ENCODE measurements around the gene GABRB1.

Gene GABRB1

DNA sequence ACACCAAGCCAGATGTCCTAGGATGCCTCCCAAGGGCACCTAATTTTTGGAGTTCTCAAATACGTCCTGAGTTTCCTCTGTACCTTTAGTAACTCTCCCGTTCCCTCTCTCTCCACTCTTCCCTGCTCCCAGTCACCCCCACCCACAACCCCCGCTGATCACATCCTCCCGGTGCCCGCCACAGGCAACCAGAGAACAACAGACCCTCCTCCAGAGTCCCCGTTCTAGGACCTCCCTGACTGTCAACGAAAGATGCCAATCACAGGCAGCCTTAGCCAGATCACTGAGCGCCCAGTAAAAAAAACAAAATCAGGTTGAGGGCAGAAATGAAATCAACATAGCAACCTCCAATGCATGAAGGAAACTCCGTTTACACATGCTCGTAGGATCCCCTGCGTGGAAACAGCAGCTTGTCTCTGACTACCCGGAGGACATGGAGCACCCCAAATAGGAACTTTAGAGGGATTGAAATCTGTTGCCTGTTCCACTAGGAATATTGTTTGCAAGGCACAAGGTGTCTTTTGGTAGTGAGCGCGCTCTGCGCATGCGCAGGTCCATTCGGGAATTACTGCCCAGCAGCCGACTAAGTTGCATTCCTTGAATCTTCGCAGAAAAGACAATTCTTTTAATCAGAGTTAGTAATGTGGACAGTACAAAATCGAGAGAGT is at the start of gene GABRB1:
Gene GABRB1, plus strand, starts transcription at position 557 of the 668 bp plus-strand sequence.
- no peak for DNase-seq

DNA sequence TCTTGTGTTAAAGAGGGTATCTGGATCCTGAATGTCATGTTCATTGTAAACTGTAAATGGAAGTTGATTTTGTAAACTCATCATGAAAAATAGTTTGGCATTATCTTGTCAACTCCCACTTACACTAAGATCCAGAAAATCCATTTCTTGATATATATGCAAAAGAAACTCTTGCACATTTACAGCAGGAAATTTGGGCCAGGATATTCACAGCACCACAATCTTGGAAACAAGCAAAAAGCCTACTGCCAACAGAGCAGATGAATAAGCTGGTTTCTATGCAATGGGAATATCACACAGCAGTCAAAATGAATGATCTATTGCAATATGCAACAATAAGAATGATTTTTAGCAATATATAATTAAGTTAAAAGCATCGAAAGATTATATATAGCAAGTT is 46.6 kb upstream of the GABRB1 start:
- DNase-seq, result no peak

- no peak for DNase-seq
These were observed 44.3 kb upstream of the GABRB1 start for GRCh38 chr4:46986922-46987638.

- no peak for DNase-seq
These were observed 39.0 kb upstream of the GABRB1 start for GRCh38 chr4:46992338-46992737.

DNA sequence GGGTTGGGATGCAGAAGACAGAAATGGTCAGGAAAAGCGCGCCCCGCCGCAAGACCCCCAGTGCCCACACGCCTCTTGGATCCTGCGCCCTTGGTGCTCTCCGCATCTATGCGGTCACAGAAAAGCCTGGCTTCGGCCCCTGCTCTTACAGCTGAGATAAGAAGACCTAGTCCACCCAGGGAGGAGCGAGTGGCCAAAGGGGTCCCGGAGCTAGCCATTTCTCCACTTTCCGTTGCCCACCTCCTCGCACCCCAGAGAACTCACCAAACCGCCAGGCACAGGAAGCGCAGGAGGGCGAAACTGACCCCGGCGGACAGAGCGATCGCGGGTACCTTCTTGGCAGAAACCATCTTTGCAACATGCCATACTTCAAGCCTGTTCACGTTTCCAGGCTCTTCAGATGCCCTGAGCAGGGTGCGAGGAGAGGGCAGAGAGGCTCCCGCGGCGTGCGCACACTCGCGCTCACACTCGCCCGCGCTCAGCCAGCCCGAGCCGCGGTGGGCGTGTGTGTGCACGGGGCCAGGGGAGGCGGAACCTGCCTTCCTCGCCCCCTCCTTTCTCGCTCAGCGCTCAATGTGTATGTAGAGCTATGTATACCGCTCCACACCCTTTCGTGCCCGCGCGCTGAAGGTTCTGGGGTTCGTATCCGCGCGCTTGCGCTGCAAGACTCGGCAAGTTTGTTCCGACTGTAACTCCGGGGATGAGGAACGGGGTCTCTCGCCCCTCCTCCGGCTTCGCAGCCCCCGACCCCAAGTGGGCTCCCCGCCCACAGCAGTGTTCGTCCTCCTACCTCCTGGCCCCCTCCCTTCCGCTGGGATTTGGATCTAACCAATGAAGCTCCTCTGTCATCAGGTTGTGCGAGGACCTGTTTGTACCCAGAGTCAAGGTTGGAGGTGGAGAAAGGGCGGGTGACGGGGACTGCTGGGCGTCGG is 38.0 kb upstream of the GABRB1 start, which contains the start of gene GABRA4:
Gene GABRA4, minus strand, starts transcription at position 507 of the 932 bp plus-strand sequence. Its CDS starts 157 bp downstream, at position 350.
- DNase-seq, result no peak

GRCh38 chr4:46994007-46994405 is 37.4 kb upstream of the GABRB1 start:
- DNase-seq, result no peak

GRCh38 chr4:46999566-46999965 is 31.8 kb upstream of the GABRB1 start:
- no peak for DNase-seq

- DNase-seq, result no peak
These were observed 31.0 kb upstream of the GABRB1 start for GRCh38 chr4:47000406-47000805.

GRCh38 chr4:47002580-47002979 is 28.8 kb upstream of the GABRB1 start:
- DNase-seq, result no peak

DNA sequence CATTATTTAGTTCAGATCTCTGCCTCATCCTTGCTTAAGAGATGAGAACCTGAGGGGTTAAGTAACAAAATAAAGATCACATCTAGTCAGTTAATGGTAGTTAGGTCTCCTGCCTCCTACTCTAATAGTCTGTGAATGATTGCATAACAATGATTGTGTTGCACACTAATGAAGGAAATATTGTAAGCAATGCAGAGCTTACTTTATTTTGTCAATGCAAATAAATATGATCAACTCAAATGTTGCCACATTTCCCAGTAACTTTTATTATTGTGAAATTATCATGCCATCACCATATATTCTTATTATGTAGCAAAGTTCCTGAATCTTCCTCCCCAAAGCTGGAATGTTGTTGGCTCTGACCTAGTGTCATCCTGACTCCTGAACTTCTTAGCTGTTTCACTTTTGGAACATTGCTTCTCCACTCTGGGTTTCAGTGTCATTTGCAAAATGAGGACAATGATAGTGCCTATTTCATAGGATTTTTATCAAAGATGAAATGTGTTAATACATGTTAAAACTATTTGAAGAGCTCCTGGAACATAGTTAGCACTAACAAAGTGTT is 20.9 kb upstream of the GABRB1 start:
- no peak for DNase-seq

- DNase-seq, result no peak
These were observed 20.4 kb upstream of the GABRB1 start for GRCh38 chr4:47010912-47011446.

DNA sequence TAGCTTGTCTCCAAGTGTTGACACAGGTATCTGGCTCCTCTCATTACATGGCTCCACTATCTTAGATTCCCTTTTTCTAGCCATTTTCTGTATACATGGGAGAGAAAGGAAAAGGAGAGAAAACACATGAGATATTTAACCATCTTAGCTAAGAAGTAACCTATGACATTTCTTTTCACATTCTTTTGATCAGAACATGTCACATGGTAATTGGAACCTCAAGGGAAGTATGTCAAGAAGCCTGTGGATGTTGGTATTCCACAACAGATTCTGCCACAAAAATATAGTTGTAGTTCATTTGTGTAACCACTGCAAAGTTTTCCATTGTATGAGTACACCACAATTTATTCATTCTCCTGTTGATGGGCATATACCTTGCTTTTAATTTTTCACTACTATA is 18.7 kb upstream of the GABRB1 start:
- DNase-seq, result no peak

- no peak for DNase-seq
These were observed 18.0 kb upstream of the GABRB1 start for GRCh38 chr4:47013373-47013772.

- DNase-seq, result no peak
These were observed 14.3 kb upstream of the GABRB1 start for GRCh38 chr4:47017081-47017480.

GRCh38 chr4:47017494-47017893 is 13.9 kb upstream of the GABRB1 start:
- DNase-seq, result no peak

DNA sequence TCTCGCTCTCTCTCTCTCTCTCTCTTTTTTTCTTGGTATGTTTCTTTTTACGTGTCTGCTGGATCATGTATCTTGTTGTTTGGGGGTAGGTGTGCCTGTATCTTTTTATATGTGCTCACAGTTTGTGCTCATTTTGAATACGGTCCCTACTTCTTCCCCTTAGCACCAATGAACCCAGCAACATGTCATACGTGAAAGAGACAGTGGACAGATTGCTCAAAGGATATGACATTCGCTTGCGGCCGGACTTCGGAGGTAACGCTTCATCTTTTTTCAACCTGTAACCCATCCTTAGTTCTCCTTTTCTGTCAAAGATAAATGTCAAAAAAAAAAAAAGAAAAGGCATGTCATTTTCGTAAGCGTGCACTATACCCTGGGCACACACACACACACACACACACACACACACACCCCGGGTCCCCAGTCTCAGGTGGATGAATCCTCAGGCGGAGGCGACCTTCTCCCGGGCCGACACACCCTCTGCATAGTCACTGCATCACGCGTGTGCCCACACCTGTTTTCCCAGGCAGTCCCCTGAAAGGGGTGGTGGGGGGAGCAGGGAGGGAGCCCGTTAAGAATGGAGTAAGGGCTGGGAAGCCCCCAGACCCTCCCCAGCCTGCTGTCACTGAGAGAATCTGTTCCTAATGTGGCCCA is 511 bp downstream of the GABRB1 start:
- DNase-seq, result no peak

GRCh38 chr4:47032405-47033106 is 1.2 kb downstream of the GABRB1 start:
- peak; percentile 31 for DNase-seq

- DNase-seq, result no peak
These were observed 6.9 kb downstream of the GABRB1 start for GRCh38 chr4:47038263-47038662.

GRCh38 chr4:47040828-47041227 is 9.5 kb downstream of the GABRB1 start:
- DNase-seq, result no peak

DNA sequence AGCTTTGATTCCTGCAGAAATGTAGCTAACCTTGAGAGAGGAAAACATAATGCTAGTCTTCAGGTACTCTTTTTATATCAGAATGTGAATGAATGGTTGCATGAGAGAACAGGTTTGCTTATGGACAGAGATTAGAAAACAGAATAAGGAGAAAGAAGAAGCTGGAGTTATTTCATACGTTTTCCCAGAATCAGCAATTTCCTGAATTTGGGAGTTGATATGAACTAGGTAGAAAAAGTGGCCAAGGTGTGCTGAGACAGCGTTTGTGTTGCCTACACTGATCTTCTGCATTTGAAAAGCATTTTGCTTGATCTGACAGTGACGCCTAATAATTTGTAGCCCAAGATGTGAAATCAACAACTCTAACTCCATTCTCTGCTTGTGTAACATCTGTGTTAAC is 12.5 kb downstream of the GABRB1 start:
- DNase-seq, result no peak

GRCh38 chr4:47045261-47045660 is 13.9 kb downstream of the GABRB1 start:
- no peak for DNase-seq

DNA sequence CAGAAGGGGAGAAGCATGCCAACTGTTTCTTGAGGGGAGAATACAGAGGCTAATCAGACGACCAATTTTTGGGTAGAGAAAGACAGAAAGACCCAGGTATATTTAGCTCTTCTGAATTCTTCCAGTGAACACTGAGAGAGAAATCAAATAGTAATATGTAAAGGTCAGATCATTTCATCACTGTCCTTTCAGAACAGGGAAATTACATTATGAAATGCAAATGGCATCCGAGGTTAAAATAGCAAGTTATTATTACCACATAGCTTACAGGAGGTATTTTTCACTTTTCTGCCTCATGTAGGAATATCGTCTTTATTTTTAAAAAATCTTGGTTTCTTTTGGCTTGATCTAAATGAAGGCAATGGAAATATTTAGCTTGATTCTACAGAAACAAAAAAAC is 18.0 kb downstream of the GABRB1 start:
- no peak for DNase-seq

Data from NCI-H146 (cell line).